IMR-90 (cell line): ENCODE measurements around the gene ME1. TPM values are rescaled to one million over a fixed set of nuclear protein-coding genes. Genes with fewer than 3 reads are reported as not detected.

Experiments used
- ATAC-seq: fragments of 200-7000 bp; cut with Tn5 transposase; 2 replicates; pipeline ENCODE4 v1.9.1; 2020; ENCODE audit warnings: low read depth, mild to moderate bottlenecking, moderate library complexity
- BruUV-seq: library from RNA; stranded (reverse); fragments of 400-500 nt; replicated peaks from 2 replicates; lab custom pipeline; 2021; lab: Mats Ljungman, UMichigan
- CTCF ChIA-PET: fragments of 300-600 bp; formaldehyde crosslinking; extraction: SDS; loops from one replicate; lab custom pipeline; 2021; ENCODE audit warnings: antibody characterized with exemption; lab: Yijun Ruan, JAX
- POLR2A ChIA-PET: fragments of 300-600 bp; sonication (Branson Sonifier 250); formaldehyde crosslinking; loops from one replicate; lab custom pipeline; 2022; ENCODE audit warnings: antibody characterized with exemption; ENCODE audit not compliant: unreplicated experiment; lab: Charles Lee
- DNase-seq: peaks from one replicate; pipeline ENCODE4 v3.0.0; 2013
- H2AFZ ChIP-seq: replicated peaks from 2 replicates; pipeline ENCODE3; 2013; ENCODE audit warnings: low read length, mild to moderate bottlenecking; ENCODE audit not compliant: poor library complexity
- H2AK5ac ChIP-seq: 2 replicates; pipeline ENCODE4 v1.6.1; 2013; ENCODE audit warnings: low read depth, low read length, inconsistent platforms
- H2AK9ac ChIP-seq: replicated peaks from 2 replicates; pipeline ENCODE3; 2013; ENCODE audit warnings: mild to moderate bottlenecking, low read depth, low read length, moderate library complexity; ENCODE audit not compliant: poor library complexity
- H2BK120ac ChIP-seq: 2 replicates; pipeline ENCODE4 v1.6.1; 2013; ENCODE audit warnings: low read depth, low read length, inconsistent platforms
- H2BK15ac ChIP-seq: 3 replicates; pipeline ENCODE4 v1.6.1; 2013; ENCODE audit warnings: low read depth, low read length, inconsistent platforms
- H2BK20ac ChIP-seq: 2 replicates; pipeline ENCODE4 v1.6.1; 2013; ENCODE audit warnings: low read depth, mild to moderate bottlenecking, inconsistent platforms, low read length, moderate library complexity
- H2BK5ac ChIP-seq: 2 replicates; pipeline ENCODE4 v1.6.1; 2013; ENCODE audit warnings: mild to moderate bottlenecking, low read depth, low read length, inconsistent platforms; ENCODE audit not compliant: poor library complexity, severe bottlenecking
- H3K14ac ChIP-seq: replicated peaks from 2 replicates; pipeline ENCODE4 v1.6.1; 2013; ENCODE audit warnings: low read depth, low read length, inconsistent platforms
- H3K18ac ChIP-seq: 2 replicates; pipeline ENCODE4 v1.6.1; 2013; ENCODE audit warnings: low read depth, low read length, control low read depth
- H3K23ac ChIP-seq: 2 replicates; pipeline ENCODE4 v1.6.1; 2013; ENCODE audit warnings: low read depth, low read length, inconsistent platforms
- H3K27ac ChIP-seq: 2 replicates; pipeline ENCODE4 v1.5.1; 2013; ENCODE audit warnings: mild to moderate bottlenecking, control low read depth, low read length; ENCODE audit not compliant: insufficient read depth
- H3K27me3 ChIP-seq: 2 replicates; pipeline ENCODE4 v1.6.1; 2013; ENCODE audit warnings: low read length; ENCODE audit not compliant: control insufficient read depth, insufficient read depth
- H3K36me3 ChIP-seq: 2 replicates; pipeline ENCODE4 v1.6.1; 2013; ENCODE audit warnings: low read length, mixed read lengths; ENCODE audit not compliant: control insufficient read depth, insufficient read depth
- H3K4ac ChIP-seq: 2 replicates; pipeline ENCODE4 v1.6.1; 2013; ENCODE audit warnings: low read depth, low read length, inconsistent platforms
- H3K4me1 ChIP-seq: 2 replicates; pipeline ENCODE4 v1.6.1; 2013; ENCODE audit warnings: low read length, mixed read lengths; ENCODE audit not compliant: control insufficient read depth, insufficient read depth
- H3K4me2 ChIP-seq: 2 replicates; pipeline ENCODE4 v1.6.1; 2013; ENCODE audit warnings: low read depth, mild to moderate bottlenecking, control low read depth, low read length, moderate library complexity
- H3K4me3 ChIP-seq: 2 replicates; pipeline ENCODE4 v1.5.1; 2013; ENCODE audit warnings: low read depth, mild to moderate bottlenecking, control low read depth, low read length, moderate library complexity; ENCODE audit not compliant: insufficient read depth
- H3K56ac ChIP-seq: 2 replicates; pipeline ENCODE4 v1.6.1; 2013; ENCODE audit warnings: low read length, inconsistent platforms; ENCODE audit not compliant: insufficient read depth; ENCODE audit errors: extremely low read depth
- H3K79me1 ChIP-seq, 2 experiments: 2 replicates each; pipeline ENCODE4 v1.6.1; 2013; ENCODE audit warnings: low read length in 2 of 2, inconsistent platforms in 1 of 2, low read depth in 1 of 2
- H3K9ac ChIP-seq: 2 replicates; pipeline ENCODE4 v1.6.1; 2013; ENCODE audit warnings: low read depth, low read length, control low read depth
- H3K9me1 ChIP-seq: 2 replicates; pipeline ENCODE4 v1.6.1; 2013; ENCODE audit warnings: low read length, inconsistent platforms; ENCODE audit not compliant: insufficient read depth
- H3K9me3 ChIP-seq: 2 replicates; pipeline ENCODE4 v1.6.1; 2013; ENCODE audit warnings: low read length; ENCODE audit not compliant: control insufficient read depth, insufficient read depth
- H4K20me1 ChIP-seq: 2 replicates; pipeline ENCODE4 v1.6.1; 2013; ENCODE audit warnings: low read length, inconsistent platforms; ENCODE audit not compliant: insufficient read depth
- H4K5ac ChIP-seq: 2 replicates; pipeline ENCODE4 v1.6.1; 2013; ENCODE audit warnings: mild to moderate bottlenecking, low read depth, low read length, control low read depth
- H4K8ac ChIP-seq, 2 experiments: 2 replicates each; pipeline ENCODE4 v1.6.1; 2013; ENCODE audit warnings: low read depth in 2 of 2, low read length in 2 of 2, control low read depth in 1 of 2, inconsistent platforms in 1 of 2
- H4K91ac ChIP-seq: 2 replicates; pipeline ENCODE4 v1.6.1; 2013; ENCODE audit warnings: low read depth, low read length, inconsistent platforms; ENCODE audit not compliant: insufficient read depth
- BHLHE40 ChIP-seq: fragments of 150-350 bp; IDR thresholded peaks from 2 replicates; pipeline ENCODE4 v1.6.1; 2016; ENCODE audit warnings: mild to moderate bottlenecking, low read depth, low read length
- CHD1 ChIP-seq: IDR thresholded peaks from 2 replicates; pipeline ENCODE4 v1.6.1; 2012; ENCODE audit warnings: low read depth, low read length, improper control_type of control experiment
- CTCF ChIP-seq: conservative IDR thresholded peaks from 2 replicates; pipeline ENCODE4 v1.5.1; 2012; ENCODE audit warnings: mild to moderate bottlenecking, low read depth, low read length, improper control_type of control experiment
- FOS ChIP-seq: fragments of 150-350 bp; IDR thresholded peaks from 2 replicates; pipeline ENCODE4 v1.6.1; 2016; ENCODE audit warnings: low read depth, low read length
- MXI1 ChIP-seq: IDR thresholded peaks from 2 replicates; pipeline ENCODE4 v1.6.1; 2012; ENCODE audit warnings: low read depth, mild to moderate bottlenecking, low read length, moderate library complexity, borderline replicate concordance
- NFE2L2 ChIP-seq: fragments of 150-350 bp; IDR thresholded peaks from 2 replicates; pipeline ENCODE4 v1.6.1; 2016; ENCODE audit warnings: low read depth, mild to moderate bottlenecking, low read length
- POLR2A ChIP-seq: IDR thresholded peaks from 2 replicates; pipeline ENCODE4 v1.6.1; 2012; ENCODE audit warnings: mild to moderate bottlenecking, low read depth, low read length
- WGBS, 2 experiments: methylation state at CpG; one replicate each; pipeline versions ENCODE4 v1.1.5 to v1.1.7; 2013; ENCODE audit warnings: missing lambda C conversion rate in 2 of 2; ENCODE audit not compliant: insufficient read length in 1 of 2; ENCODE audit errors: extremely low coverage in 2 of 2; 5-methylcytosine and 5-hydroxymethylcytosine counted together
- dilution Hi-C: fragments of 300-500 bp; cut with HindIII; formaldehyde crosslinking; loops from one replicate; pipeline ENCODE4 v1.14.3; 2018; ENCODE audit warnings: low sequenced_read_pairs; ENCODE audit not compliant: unreplicated experiment
- in situ Hi-C: fragments of 300-500 bp; cut with MboI; formaldehyde crosslinking; loops from 3 replicates; pipeline ENCODE4 v1.14.3; 2019; ENCODE audit warnings: low sequenced_read_pairs, inconsistent platforms, mixed read lengths
- intact Hi-C: fragments of 100-400 bp; cut with micrococcal nuclease; formaldehyde crosslinking; loops from 2 replicates; pipeline ENCODE4 v1.10.0; 2022
- polyA plus RNA-seq, 3 experiments: library from polyadenylated mRNA; depleted of rRNA; stranded (reverse); fragments of >200 nt; gene quantifications; 2 replicates each; pipeline ENCODE4 v1.2.3, GENCODE V29; 2012; ENCODE audit warnings: low replicate concordance in 1 of 3
- total RNA-seq: library from RNA; depleted of rRNA; stranded (reverse); fragments of >200 nt; gene quantifications from 2 replicates; pipeline ENCODE4 v1.2.3, GENCODE V29; 2012

Gene ME1
- total and polyA plus RNA-seq, 2 of the 4 experiments (the other 2 are of a cell fraction): 21.5 to 24.4 TPM

GRCh38 chr6:83411731-83412130 lies 19.1 kb downstream of the ME1 start:
- H2BK5ac ChIP-seq: no peak overlapping the region
- H3K4me3 ChIP-seq: no peak overlapping the region
- H3K56ac ChIP-seq: no peak overlapping the region
- peaks cover 2% of the 10 kb centered on the region; the same call in 1 of the 2 replicates for H3K36me3 ChIP-seq
- no peaks in the 10 kb centered on the region for H3K4me1 ChIP-seq
- peaks cover 13 to 31% of the 10 kb centered on the region in 2 experiments; a peak in 3 of 4 replicates for H3K79me1 ChIP-seq
- ATAC-seq (no peak), DNase-seq (no peak)
- dilution Hi-C loops (no loop called here), intact Hi-C loops (no loop called here), in situ Hi-C loops (no loop called here)
- POLR2A ChIA-PET: no interaction called here
- BruUV-seq: no TSS peak
- H3K4me2 ChIP-seq: no peak overlapping the region
- no CpG with 5 or more reads among the region's 3 CpGs for WGBS, 2 experiments
- H2AFZ ChIP-seq: no peak overlapping the region
- no peak overlapping the region for H2BK120ac ChIP-seq
- H3K27ac ChIP-seq: no peak overlapping the region
- H2AK9ac ChIP-seq: no peak overlapping the region
- no peak overlapping the region for H2BK15ac ChIP-seq
- no peak overlapping the region for H4K8ac ChIP-seq
- no peak overlapping the region for H3K14ac ChIP-seq
- H3K27me3 ChIP-seq: no peaks in the 10 kb centered on the region
- H3K9me3 ChIP-seq: no peaks in the 10 kb centered on the region
- H3K23ac ChIP-seq: no peak overlapping the region
- no peak overlapping the region for H4K91ac ChIP-seq
- H4K5ac ChIP-seq: no peak overlapping the region
- H3K18ac ChIP-seq: no peak overlapping the region
- no peak for TF ChIP-seq CHD1
- TF ChIP-seq MXI1: no peak
- TF ChIP-seq FOS: no peak
- TF ChIP-seq CTCF: no peak
- no peak for TF ChIP-seq POLR2A
- no peak for TF ChIP-seq NFE2L2
- TF ChIP-seq BHLHE40: no peak
- H3K4ac ChIP-seq: no peak overlapping the region
- H4K20me1 ChIP-seq: peaks cover 3% of the 10 kb centered on the region; the same call in 1 of the 2 replicates
- H3K9me1 ChIP-seq: peaks cover 3% of the 10 kb centered on the region; the same call in 1 of the 2 replicates
- H3K9ac ChIP-seq: no peak overlapping the region
- H2BK20ac ChIP-seq: no peak overlapping the region
- H2AK5ac ChIP-seq: no peak overlapping the region
- CTCF ChIA-PET: no interaction called here
